Activated CD8-positive, alpha-beta memory T cell treated with anti-CD3 and anti-CD28 coated beads, Interleukin-2, amount 50 U/mL, for 24 hours (primary cell): Measurements from ENCODE around the gene BBOF1.
A peak's percentile ranks its signal among the peaks of the same experiment; 100 is the strongest.

Experiments used
- DNase-seq: peaks from one replicate; pipeline ENCODE4 v3.0.0-alpha.2; 2020; ENCODE audit errors: extremely low read depth

BBOF1 gene

GRCh38 chr14:74034572-74034971 is 15.4 kb downstream of the BBOF1 start:
- no peak for DNase-seq

GRCh38 chr14:74035556-74035955 is 16.4 kb downstream of the BBOF1 start:
- no peak for DNase-seq

- no peak for DNase-seq
Observed at GRCh38 chr14:74038020-74038859, 19.1 kb downstream of the BBOF1 start.

GRCh38 chr14:74042296-74042695 is 23.1 kb downstream of the BBOF1 start:
- no peak for DNase-seq

- DNase-seq = no peak
Observed at GRCh38 chr14:74045522-74045921, 26.4 kb downstream of the BBOF1 start.

GRCh38 chr14:74048281-74048680 is 29.1 kb downstream of the BBOF1 start:
- no peak for DNase-seq

GRCh38 chr14:74049876-74050495 is 30.8 kb downstream of the BBOF1 start:
- DNase-seq = no peak

GRCh38 chr14:74062809-74063150 is 43.6 kb downstream of the BBOF1 start:
- DNase-seq = no peak

- DNase-seq = no peak
Observed at GRCh38 chr14:74064426-74064825, 45.3 kb downstream of the BBOF1 start.

- no peak for DNase-seq
Observed at GRCh38 chr14:74064883-74065282, 45.7 kb downstream of the BBOF1 start.

- no peak for DNase-seq
Observed at GRCh38 chr14:74065746-74066575, 46.8 kb downstream of the BBOF1 start.

- DNase-seq = no peak
Observed at GRCh38 chr14:74077401-74077800, 58.3 kb downstream of the BBOF1 start.

GRCh38 chr14:74080820-74081460 is 61.8 kb downstream of the BBOF1 start:
- no peak for DNase-seq

GRCh38 chr14:74081491-74081890 is 62.3 kb downstream of the BBOF1 start:
- no peak for DNase-seq

GRCh38 chr14:74083161-74083560 is 64.0 kb downstream of the BBOF1 start:
- no peak for DNase-seq

GRCh38 chr14:74083784-74084276 is 64.7 kb downstream of the BBOF1 start:
- DNase-seq = no peak

GRCh38 chr14:74084277-74085046 is 65.3 kb downstream of the BBOF1 start, which contains the start of the genes ALDH6A1 and LIN52:
Gene ALDH6A1 (minus strand): TSS chr14:74084453. CDS start chr14:74084394, 59 bp downstream.
Gene LIN52 (plus strand): TSS chr14:74084956. CDS start chr14:74084975, 19 bp downstream.
- DNase-seq = peak; percentile 100

- no peak for DNase-seq
Observed at GRCh38 chr14:74085047-74085637, 66.0 kb downstream of the BBOF1 start.

- no peak for DNase-seq
Observed at GRCh38 chr14:74085828-74086227, 66.7 kb downstream of the BBOF1 start.

GRCh38 chr14:74089251-74090020 is 70.3 kb downstream of the BBOF1 start:
- no peak for DNase-seq
